HL-60 (cell line): ENCODE measurements around the gene NPR1.

Experiments used
- DNase-seq, 2 experiments: peaks; one replicate each; pipeline ENCODE4 v3.0.0-alpha.2; 2010 to 2020; ENCODE audit warnings: low read depth in 1 of 2, low spot score in 1 of 2
- H3K27ac ChIP-seq: fragments of 250-450 bp; sonication (Bioruptor Pico); replicated peaks from 2 replicates; pipeline ENCODE4 v1.5.1; 2020; ENCODE audit warnings: mild to moderate bottlenecking, moderate library complexity
- H3K27me3 ChIP-seq: fragments of 250-450 bp; sonication (Bioruptor Pico); 2 replicates; pipeline ENCODE4 v1.5.1; 2021; ENCODE audit warnings: mild to moderate bottlenecking, moderate library complexity; ENCODE audit not compliant: insufficient read depth, poor library complexity, severe bottlenecking
- H3K4me3 ChIP-seq: replicated peaks from 2 replicates; pipeline ENCODE4 v1.5.1; 2011; ENCODE audit warnings: mild to moderate bottlenecking, control low read depth, low read length; ENCODE audit not compliant: insufficient read depth
- CTCF ChIP-seq: IDR thresholded peaks from one replicate; pipeline ENCODE4 v1.5.1; 2011; ENCODE audit warnings: low read length, control low read depth, inconsistent platforms; ENCODE audit not compliant: insufficient read depth
- GABPA ChIP-seq: IDR thresholded peaks from 2 replicates; pipeline ENCODE4 v1.6.1; 2012; ENCODE audit warnings: low read depth
- POLR2AphosphoS5 ChIP-seq: IDR thresholded peaks from 2 replicates; pipeline ENCODE4 v1.6.1; 2012; ENCODE audit warnings: low read depth
- REST ChIP-seq: IDR thresholded peaks from 2 replicates; pipeline ENCODE4 v1.6.1; 2012; ENCODE audit warnings: low read depth; ENCODE audit not compliant: insufficient replicate concordance
- SPI1 ChIP-seq: IDR thresholded peaks from 2 replicates; pipeline ENCODE4 v1.6.1; 2012; ENCODE audit warnings: low read depth, mild to moderate bottlenecking, borderline replicate concordance

NPR1 gene

GRCh38 chr1:153646672-153647345 lies 31.7 kb upstream of the NPR1 start:
- peak in 1 of 2 experiments; percentile 79 for DNase-seq
- no peak overlapping the region for H3K4me3 ChIP-seq
- TF ChIP-seq REST: no peak
- TF ChIP-seq POLR2AphosphoS5: peak; percentile 55
- peak; percentile 61; the same call in 1 of the 2 replicates for TF ChIP-seq SPI1
- H3K27me3 ChIP-seq: no peaks in the 10 kb centered on the region
- H3K27ac ChIP-seq: peak overlapping the region; percentile 31

- Histone ChIP-seq H3K27me3 (no peaks in the 10 kb centered on the region), H3K27ac (peak overlapping the region; percentile 31; the same call in 1 of the 2 replicates)
- no peak for DNase-seq
Measured at GRCh38 chr1:153647346-153647714, 31.2 kb upstream of the NPR1 start.

GRCh38 chr1:153648000-153648643 lies 30.4 kb upstream of the NPR1 start:
- Histone ChIP-seq H3K27me3 (no peaks in the 10 kb centered on the region), H3K27ac (no peak overlapping the region), H3K4me3 (no peak overlapping the region)
- no peak for DNase-seq
- TF ChIP-seq SPI1 (no peak), POLR2AphosphoS5 (no peak; the same call in none of the 2 replicates), GABPA (no peak), REST (no peak), CTCF (no peak)

More at GRCh38 chr1:153647346-153647714, 31.2 kb upstream of the NPR1 start:
- TF ChIP-seq POLR2AphosphoS5 (peak; percentile 19; the same call in 1 of the 2 replicates), SPI1 (no peak)
- H3K4me3 ChIP-seq: no peak overlapping the region

GRCh38 chr1:153649137-153649862 lies 29.2 kb upstream of the NPR1 start:
- no peak for DNase-seq
- no peaks in the 10 kb centered on the region for H3K27me3 ChIP-seq
- H3K4me3 ChIP-seq: no peak overlapping the region
- no peak overlapping the region for H3K27ac ChIP-seq
- no peak for TF ChIP-seq GABPA
- no peak for TF ChIP-seq SPI1
- no peak for TF ChIP-seq POLR2AphosphoS5
- no peak for TF ChIP-seq REST
- no peak for TF ChIP-seq CTCF
